Measurements from ENCODE around the gene GPANK1.

GPANK1 gene

GRCh38 chr6:31691078-31691463, 26.3 kb upstream of the GPANK1 start:
- no peak for DNase-seq (ENCODE audit: low read depth)

DNA sequence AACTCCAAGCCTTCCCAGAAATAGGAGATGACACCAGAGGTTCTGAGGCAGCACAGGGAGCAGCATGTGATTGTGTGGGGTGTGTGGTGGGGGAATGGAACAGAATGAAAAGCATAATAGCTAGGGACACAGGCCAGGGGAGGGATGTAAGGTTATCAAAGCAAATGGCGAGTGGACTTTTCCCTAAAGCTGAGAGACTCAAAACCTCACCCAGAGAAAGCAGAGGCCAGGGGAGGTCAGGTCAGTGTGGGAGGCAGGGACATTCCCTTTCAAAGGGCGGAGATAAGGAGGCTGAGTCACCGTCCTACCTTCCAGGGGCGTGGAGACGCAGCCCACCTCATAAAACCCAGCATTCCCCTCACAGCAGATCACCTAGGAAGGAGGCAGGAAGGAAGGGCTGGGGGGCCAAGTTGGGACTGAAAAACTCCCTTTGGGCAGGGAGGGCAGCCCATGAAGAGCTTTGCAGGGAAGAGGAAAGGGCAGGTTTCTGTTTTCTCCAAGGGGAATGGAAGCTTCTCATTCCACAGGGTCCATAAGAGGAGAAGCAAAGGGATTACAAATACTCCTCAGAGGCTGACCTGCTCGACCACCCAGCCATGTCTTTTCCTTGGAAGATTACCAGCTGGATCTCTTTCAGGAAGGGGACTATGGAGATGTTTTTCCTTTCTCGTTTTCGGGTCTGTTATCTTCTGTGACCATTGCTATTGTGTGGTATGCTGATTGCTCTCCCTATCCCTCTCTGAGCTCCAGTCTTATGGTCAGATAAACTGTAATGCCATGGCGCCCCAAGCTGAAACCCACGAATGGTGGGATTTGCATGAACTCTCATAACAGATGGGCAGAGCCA, 25.7 kb upstream of the GPANK1 start:
- DNase-seq (ENCODE audit: low read depth): no peak

DNA sequence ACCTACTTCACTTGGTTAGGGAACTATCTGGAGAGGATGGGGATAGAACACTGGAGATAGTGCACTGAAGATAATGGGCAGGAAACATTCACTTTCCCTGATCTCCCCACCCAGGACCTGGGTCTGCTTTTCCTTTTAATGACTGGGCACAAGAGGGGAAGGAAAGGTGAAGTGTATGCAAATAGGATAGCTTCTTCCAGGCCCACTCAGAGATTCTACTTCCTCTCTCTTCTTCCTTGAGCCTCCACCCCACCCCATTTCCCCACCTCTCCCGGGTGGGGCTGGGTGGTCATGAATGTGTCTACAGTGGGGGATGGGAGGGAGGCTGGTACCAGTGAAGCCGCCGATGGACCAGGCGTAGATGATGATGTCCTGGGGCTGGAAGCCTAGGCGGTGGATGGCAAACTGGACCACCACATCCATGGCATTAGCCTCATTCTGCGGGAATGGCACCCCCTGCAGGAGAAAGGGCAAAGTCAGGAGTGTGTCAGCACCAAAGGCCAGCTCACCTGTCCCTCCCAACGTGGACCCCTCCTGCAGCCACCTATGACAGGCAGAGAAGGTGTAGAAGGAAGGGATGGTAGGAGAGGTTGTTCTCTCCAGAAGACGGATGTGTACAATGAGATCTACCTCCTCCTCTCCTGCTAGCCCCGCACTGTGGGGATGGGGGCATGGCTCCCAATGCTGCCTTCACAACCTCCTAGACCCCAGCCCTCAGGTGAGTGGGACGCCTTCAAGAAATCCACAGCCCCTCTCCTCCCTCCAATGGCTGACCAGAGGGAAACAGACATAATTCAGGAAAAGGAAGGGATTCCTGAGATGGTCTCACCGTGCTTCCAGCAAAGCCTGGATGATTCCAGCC, 24.7 kb upstream of the GPANK1 start:
- no peak for DNase-seq (ENCODE audit: low read depth)

GRCh38 chr6:31687860-31688693, 23.3 kb upstream of the GPANK1 start:
- DNase-seq (ENCODE audit: low read depth): no peak

- no peak for DNase-seq (ENCODE audit: low read depth)
These were observed 22.5 kb upstream of the GPANK1 start for GRCh38 chr6:31687321-31687720.

GRCh38 chr6:31686483-31686882, 21.7 kb upstream of the GPANK1 start:
- no peak for DNase-seq (ENCODE audit: low read depth)

DNA sequence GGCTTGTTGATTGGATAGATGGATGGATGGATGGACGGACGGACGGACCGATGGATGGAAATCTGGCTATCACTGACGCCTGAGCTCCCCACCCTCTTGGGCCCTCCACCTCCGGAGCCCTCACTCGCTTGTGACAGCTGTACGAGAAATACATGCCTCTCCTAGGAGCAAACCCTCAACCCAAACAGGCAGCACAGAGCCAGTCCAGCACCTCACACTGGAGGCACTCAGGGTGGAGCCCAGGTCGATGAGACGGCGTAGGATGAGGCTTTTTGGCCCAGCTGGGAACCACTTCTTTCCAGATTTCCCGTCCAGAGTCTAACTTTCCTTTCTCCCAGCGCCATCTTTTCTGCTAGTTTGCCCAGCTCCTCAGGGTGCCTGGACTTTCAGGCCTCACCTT, 18.8 kb upstream of the GPANK1 start:
- no peak for DNase-seq (ENCODE audit: low read depth)

GRCh38 chr6:31681135-31681671, 16.4 kb upstream of the GPANK1 start:
- peak; percentile 60 for DNase-seq (ENCODE audit: low read depth)

DNA sequence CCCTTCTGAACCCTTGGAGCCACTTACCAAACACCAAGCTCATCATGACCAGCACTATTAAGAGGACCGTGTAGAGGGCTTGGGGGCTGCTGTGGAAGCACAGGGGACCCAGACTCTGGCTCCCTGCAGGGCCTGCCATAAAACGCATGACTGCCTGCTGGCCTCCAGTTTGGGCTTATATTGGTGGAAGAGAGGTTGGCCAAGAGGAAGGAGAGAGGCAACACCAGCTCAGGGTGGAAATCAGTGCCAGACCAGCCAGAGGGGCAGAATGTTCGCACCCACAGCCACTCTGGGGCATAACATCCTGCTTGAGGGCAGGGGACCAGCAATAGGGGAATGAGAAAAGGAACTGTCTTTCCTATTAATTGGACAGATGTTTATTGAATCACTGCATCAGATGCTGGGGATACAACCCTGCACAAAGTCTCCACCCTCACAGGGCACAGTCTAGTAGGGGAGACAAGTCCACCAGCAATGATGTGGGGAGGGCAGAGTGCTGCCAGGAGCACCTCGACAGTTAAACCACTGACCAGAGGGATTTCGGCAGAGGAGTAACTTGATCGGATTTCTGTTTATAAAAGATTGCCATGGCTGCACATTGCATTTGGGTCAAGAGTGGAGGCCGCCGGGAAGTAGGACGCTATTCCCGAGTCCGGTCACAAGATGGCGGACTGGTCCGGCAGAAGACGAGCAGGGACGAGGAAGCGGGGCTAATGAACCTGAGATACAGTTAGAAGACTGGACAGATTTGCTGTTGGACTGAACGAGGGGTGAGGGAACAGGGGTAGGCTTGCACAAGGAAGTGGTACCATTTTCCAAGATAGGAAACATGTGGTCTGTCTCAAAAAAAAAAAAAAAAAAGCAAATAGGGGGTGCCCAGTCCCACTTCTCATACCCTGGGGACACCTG, 15.7 kb upstream of the GPANK1 start, which contains the start of gene LY6G5C:
TSS of gene LY6G5C (minus strand) at position 842 of the 909 bp plus-strand sequence. CDS start at position 148, 694 bp downstream.
- DNase-seq (ENCODE audit: low read depth): peak; percentile 88

DNA sequence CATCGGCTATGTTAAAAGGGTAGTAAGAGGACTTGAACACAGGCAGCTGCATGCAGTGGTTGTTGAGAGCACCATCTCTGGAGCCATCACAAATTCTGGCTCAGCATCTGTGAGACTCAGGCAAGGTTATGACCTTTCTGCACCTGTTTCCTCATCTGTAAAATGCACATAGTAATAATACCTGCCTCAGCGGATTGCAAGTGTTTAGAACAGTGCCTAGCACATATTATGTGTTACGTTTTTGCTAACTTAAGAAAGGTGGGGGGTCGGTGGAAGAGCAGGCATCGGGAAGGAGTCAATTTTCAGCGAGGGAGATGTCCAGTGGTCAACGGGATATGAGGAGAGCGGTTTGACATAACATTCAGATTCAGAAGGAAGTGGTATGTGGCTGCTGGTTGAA, 13.2 kb upstream of the GPANK1 start:
- no peak for DNase-seq (ENCODE audit: low read depth)

- DNase-seq (ENCODE audit: low read depth): no peak
These were observed 12.1 kb upstream of the GPANK1 start for GRCh38 chr6:31676904-31677303.

DNA sequence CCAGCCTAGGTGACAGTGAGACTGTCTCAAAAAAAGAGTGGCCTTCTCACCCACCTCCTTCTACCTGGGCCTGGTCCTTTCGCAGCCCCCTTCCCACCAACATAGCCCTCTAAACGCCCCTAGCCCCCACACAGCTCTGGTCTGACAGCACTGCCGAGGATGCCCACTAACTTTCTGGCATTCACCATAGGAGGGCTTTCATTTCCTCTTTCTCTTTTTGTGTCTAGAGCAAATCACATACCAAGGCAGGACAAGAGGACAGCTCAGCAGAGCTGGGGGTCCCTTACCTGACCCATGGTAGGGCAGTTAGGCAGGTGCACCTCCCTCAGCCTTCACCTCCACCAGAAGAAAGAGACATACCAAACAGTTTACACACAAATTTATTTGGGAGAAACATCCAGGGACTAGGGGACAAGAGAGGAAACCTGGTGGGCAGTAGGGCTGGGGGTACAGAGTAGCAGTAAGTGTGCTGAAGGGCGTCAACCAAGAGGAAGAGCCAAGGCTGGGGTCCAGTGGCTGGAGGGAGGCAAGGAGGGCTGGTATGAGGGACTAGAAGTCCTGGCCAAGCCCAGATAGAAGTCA, 11.6 kb upstream of the GPANK1 start:
- DNase-seq (ENCODE audit: low read depth): no peak

GRCh38 chr6:31669676-31670075, 4.9 kb upstream of the GPANK1 start, which contains the start of gene LY6G5B:
LY6G5B (plus strand) TSS chr6:31669976; CDS start chr6:31670951, 975 bp downstream.
- no peak for DNase-seq (ENCODE audit: low read depth)

GRCh38 chr6:31666337-31666965, 1.7 kb upstream of the GPANK1 start:
- DNase-seq (ENCODE audit: low read depth): peak; percentile 33

- peak; percentile 99 for DNase-seq (ENCODE audit: low read depth)
These were observed 922 bp upstream of the GPANK1 start, which contains the start of gene CSNK2B for GRCh38 chr6:31665501-31666336. CSNK2B (plus strand) TSS chr6:31666080; CDS start chr6:31666832, 752 bp downstream.

- peak; percentile 93 for DNase-seq (ENCODE audit: low read depth)
These were observed 622 bp downstream of the GPANK1 start for GRCh38 chr6:31663961-31664789.

GRCh38 chr6:31663126-31663960, 1.5 kb downstream of the GPANK1 start:
- peak; percentile 84 for DNase-seq (ENCODE audit: low read depth)
